Hematopoietic multipotent progenitor cell treated with erythropoietin and hydrocortisone succinate and interleukin-3 and kit ligand, for 17 days (in vitro differentiated cells): ENCODE measurements around the gene PCDHB6.
"Not testable (repeated sequence)": the region's sequence is repeated elsewhere in the genome, so short reads cannot be mapped to it uniquely, and the experiment has no call there.

Experiments
- DNase-seq: peaks from one replicate; pipeline ENCODE4 v3.0.0-alpha.2; 2015; ENCODE audit warnings: low spot score

The PCDHB6 gene

DNA sequence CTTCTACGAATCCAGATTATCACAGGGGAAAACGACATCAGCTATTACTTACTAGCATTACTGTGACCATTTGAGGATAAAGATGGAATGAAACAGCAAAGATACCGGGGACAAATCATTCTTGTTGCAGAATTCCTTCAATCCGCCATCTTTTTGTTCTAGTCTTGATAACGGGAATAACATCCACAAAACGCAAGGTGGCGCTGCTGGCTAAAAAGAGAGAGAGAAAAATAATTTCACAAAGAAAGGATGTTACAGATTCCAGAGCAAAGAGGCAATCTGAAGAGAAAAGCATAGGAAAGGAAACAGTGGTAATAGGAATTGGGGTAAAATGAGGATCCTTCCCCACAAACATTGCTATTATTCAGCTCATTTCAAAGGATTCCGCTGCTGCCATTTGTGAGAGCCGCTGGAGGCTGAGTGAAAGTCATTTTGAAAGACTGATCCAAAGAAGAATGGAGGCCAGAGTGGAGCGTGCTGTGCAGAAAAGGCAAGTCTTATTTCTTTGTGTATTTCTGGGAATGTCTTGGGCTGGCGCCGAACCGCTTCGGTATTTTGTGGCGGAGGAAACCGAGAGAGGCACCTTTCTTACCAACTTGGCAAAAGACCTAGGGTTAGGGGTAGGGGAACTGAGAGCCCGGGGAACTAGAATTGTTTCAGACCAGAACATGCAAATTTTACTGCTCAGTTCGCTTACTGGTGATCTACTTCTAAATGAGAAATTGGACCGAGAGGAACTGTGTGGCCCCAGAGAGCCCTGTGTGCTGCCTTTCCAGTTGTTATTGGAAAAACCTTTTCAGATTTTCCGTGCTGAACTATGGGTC, 22.7 kb downstream of the PCDHB6 start, which contains the start of gene PCDHB7:
TSS of gene PCDHB7 (plus strand) at position 264 of the 824 bp plus-strand sequence. CDS start at position 456, 192 bp downstream.
- DNase-seq, result no peak

DNA sequence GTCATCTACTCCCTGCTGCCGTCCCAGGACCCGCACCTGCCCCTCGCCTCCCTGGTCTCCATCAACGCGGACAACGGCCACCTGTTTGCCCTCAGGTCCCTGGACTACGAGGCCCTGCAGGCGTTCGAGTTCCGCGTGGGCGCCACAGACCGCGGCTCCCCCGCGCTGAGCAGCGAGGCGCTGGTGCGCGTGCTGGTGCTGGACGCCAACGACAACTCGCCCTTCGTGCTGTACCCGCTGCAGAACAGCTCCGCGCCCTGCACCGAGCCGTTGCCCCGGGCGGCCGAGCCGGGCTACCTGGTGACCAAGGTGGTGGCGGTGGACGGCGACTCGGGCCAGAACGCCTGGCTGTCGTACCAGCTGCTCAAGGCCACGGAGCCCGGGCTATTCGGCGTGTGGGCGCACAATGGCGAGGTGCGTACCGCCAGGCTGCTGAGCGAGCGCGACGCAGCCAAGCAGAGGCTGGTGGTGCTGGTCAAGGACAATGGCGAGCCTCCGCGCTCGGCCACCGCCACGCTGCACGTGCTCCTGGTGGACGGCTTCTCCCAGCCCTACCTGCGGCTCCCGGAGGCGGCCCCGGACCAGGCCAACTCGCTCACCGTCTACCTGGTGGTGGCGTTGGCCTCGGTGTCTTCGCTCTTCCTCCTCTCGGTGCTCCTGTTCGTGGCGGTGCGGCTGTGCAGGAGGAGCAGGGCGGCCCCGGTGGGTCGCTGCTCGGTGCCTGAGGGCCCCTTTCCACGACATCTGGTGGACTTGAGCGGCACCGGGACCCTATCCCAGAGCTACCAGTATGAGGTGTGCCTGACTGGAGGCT, 24.6 kb downstream of the PCDHB6 start:
- DNase-seq, result not testable (repeated sequence)

- DNase-seq, result no peak
These were observed 26.1 kb downstream of the PCDHB6 start for GRCh38 chr5:141175933-141176332.

GRCh38 chr5:141177577-141178191, 27.8 kb downstream of the PCDHB6 start, which contains the start of gene PCDHB8:
PCDHB8 (plus strand) TSS chr5:141177790; CDS start chr5:141178035, 245 bp downstream.
- DNase-seq, result not testable (repeated sequence)

- not testable (repeated sequence) for DNase-seq
These were observed 29.5 kb downstream of the PCDHB6 start for GRCh38 chr5:141179371-141179770.

- not testable (repeated sequence) for DNase-seq
These were observed 30.0 kb downstream of the PCDHB6 start for GRCh38 chr5:141179876-141180275.

DNA sequence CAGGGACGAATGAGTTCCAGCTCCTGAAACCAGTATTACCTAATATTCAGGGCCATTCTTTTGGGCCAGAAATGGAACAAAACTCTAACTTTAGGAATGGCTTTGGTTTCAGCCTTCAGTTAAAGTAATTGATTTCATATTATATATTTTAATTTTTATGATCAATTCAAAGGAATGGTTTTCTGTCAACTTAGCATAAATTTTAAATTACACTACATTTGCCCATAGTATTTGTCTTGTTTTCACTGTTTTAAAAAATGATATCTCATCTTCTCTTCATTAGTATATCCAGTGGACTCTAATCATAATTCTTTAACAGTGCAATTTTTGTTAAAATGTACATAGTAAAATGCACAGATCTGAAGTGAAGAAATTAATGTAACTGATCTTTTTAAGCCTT, 30.5 kb downstream of the PCDHB6 start:
- no peak for DNase-seq

GRCh38 chr5:141182248-141182647, 32.4 kb downstream of the PCDHB6 start, which contains the start of gene PCDHB16:
PCDHB16 (plus strand) TSS chr5:141182387; CDS start chr5:141182560, 173 bp downstream.
- DNase-seq, result no peak

DNA sequence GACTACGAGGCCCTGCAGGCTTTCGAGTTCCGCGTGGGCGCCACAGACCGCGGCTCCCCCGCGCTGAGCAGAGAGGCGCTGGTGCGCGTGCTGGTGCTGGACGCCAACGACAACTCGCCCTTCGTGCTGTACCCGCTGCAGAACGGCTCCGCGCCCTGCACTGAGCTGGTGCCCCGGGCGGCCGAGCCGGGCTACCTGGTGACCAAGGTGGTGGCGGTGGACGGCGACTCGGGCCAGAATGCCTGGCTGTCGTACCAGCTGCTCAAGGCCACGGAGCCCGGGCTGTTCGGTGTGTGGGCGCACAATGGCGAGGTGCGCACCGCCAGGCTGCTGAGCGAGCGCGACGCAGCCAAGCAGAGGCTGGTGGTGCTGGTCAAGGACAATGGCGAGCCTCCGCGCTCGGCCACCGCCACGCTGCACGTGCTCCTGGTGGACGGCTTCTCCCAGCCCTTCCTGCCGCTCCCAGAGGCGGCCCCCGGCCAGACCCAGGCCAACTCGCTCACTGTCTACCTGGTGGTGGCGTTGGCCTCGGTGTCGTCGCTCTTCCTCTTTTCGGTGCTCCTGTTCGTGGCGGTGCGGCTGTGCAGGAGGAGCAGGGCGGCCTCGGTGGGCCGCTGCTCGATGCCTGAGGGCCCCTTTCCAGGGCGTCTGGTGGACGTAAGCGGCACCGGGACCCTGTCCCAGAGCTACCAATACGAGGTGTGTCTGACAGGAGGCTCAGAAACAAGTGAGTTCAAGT, 34.4 kb downstream of the PCDHB6 start:
- not testable (repeated sequence) for DNase-seq

GRCh38 chr5:141186897-141187512, 37.1 kb downstream of the PCDHB6 start, which contains the start of gene PCDHB9:
PCDHB9 (plus strand) TSS chr5:141187161; CDS start chr5:141187319, 158 bp downstream.
- no peak for DNase-seq

GRCh38 chr5:141188682-141189081, 38.8 kb downstream of the PCDHB6 start:
- not testable (repeated sequence) for DNase-seq

DNA sequence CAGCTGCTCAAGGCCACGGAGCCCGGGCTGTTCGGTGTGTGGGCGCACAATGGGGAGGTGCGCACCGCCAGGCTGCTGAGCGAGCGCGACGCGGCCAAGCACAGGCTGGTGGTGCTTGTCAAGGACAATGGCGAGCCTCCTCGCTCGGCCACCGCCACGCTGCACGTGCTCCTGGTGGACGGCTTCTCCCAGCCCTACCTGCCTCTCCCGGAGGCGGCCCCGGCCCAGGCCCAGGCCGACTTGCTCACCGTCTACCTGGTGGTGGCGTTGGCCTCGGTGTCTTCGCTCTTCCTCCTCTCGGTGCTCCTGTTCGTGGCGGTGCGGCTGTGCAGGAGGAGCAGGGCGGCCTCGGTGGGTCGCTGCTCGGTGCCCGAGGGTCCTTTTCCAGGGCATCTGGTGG, 39.3 kb downstream of the PCDHB6 start:
- DNase-seq, result not testable (repeated sequence)

- DNase-seq, result peak; percentile 9
These were observed 42.4 kb downstream of the PCDHB6 start, which contains the start of gene PCDHB10 for GRCh38 chr5:141192110-141192725. PCDHB10 (plus strand) TSS chr5:141192353; CDS start chr5:141192553, 200 bp downstream.

DNA sequence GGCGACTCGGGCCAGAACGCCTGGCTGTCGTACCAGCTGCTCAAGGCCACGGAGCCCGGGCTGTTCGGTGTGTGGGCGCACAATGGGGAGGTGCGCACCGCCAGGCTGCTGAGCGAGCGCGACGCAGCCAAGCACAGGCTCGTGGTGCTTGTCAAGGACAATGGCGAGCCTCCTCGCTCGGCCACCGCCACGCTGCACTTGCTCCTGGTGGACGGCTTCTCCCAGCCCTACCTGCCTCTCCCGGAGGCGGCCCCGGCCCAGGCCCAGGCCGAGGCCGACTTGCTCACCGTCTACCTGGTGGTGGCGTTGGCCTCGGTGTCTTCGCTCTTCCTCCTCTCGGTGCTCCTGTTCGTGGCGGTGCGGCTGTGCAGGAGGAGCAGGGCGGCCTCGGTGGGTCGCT, 44.5 kb downstream of the PCDHB6 start:
- DNase-seq, result not testable (repeated sequence)

GRCh38 chr5:141196363-141196762, 46.5 kb downstream of the PCDHB6 start:
- DNase-seq, result no peak

- no peak for DNase-seq
These were observed 49.7 kb downstream of the PCDHB6 start, which contains the start of gene PCDHB11 for GRCh38 chr5:141199359-141200235. PCDHB11 (plus strand) TSS chr5:141199627; CDS start chr5:141199775, 148 bp downstream.

DNA sequence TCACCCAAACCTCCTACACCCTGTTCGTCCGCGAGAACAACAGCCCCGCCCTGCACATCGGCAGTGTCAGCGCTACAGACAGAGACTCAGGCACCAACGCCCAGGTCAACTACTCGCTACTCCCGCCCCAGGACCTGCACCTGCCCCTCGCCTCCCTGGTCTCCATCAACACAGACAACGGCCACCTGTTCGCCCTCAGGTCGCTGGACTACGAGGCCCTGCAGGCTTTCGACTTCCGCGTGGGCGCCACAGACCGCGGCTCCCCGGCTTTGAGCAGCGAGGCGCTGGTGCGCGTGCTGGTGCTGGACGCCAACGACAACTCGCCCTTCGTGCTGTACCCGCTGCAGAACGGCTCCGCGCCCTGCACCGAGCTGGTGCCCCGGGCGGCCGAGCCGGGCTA, 51.3 kb downstream of the PCDHB6 start:
- not testable (repeated sequence) for DNase-seq

DNA sequence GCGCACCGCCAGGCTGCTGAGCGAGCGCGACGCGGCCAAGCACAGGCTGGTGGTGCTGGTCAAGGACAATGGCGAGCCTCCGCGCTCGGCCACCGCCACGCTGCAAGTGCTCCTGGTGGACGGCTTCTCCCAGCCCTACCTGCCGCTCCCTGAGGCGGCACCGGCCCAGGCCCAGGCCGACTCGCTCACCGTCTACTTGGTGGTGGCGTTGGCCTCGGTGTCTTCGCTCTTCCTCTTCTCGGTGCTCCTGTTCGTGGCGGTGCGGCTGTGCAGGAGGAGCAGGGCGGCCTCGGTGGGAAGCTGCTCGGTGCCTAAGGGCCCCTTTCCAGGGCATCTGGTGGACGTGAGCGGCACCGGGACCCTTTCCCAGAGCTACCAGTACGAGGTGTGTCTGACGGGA, 51.8 kb downstream of the PCDHB6 start:
- not testable (repeated sequence) for DNase-seq
